MM.1S (cell line): ENCODE results near the gene RHBDD1.

Experiments
- DNase-seq: peaks from one replicate; pipeline ENCODE4 v3.0.0-alpha.2; 2015
- H2AFZ ChIP-seq: fragments of 300-600 bp; sonication (generic); 2 replicates; pipeline ENCODE4 v1.6.0; 2016; ENCODE audit warnings: antibody characterized with exemption, low read length
- H3F3A ChIP-seq: fragments of 300-600 bp; sonication (generic); 2 replicates; pipeline ENCODE4 v1.6.1; 2016; ENCODE audit warnings: mild to moderate bottlenecking, antibody characterized with exemption, low read length, moderate library complexity, mixed read lengths; ENCODE audit not compliant: insufficient read depth
- H3K27ac ChIP-seq: fragments of 300-600 bp; sonication (generic); 2 replicates; pipeline ENCODE4 v1.5.1; 2016; ENCODE audit warnings: mild to moderate bottlenecking, low read length
- H3K27me3 ChIP-seq: fragments of 300-600 bp; sonication (generic); replicated peaks from 2 replicates; pipeline ENCODE4 v1.6.0; 2016; ENCODE audit warnings: low read length; ENCODE audit not compliant: insufficient read depth
- H3K36me3 ChIP-seq: fragments of 300-600 bp; sonication (generic); replicated peaks from 2 replicates; pipeline ENCODE4 v1.6.1; 2016; ENCODE audit warnings: mild to moderate bottlenecking, low read length, mixed read lengths; ENCODE audit not compliant: insufficient read depth
- H3K4me1 ChIP-seq: fragments of 300-600 bp; sonication (generic); 2 replicates; pipeline ENCODE4 v1.6.1; 2016; ENCODE audit warnings: low read length, mixed read lengths
- H3K4me2 ChIP-seq: fragments of 300-600 bp; sonication (generic); 2 replicates; pipeline ENCODE4 v1.6.0; 2016; ENCODE audit warnings: low read depth, low read length
- H3K4me3 ChIP-seq: fragments of 300-600 bp; sonication (generic); 2 replicates; pipeline ENCODE4 v1.5.1; 2016; ENCODE audit warnings: low read length, mixed read lengths
- H3K79me2 ChIP-seq: fragments of 300-600 bp; sonication (generic); 2 replicates; pipeline ENCODE4 v1.6.1; 2016; ENCODE audit warnings: mixed run types, low read length, mixed read lengths
- H3K9ac ChIP-seq: fragments of 300-600 bp; sonication (generic); 2 replicates; pipeline ENCODE4 v1.6.1; 2016; ENCODE audit warnings: low read length, mixed read lengths
- H3K9me2 ChIP-seq: fragments of 300-600 bp; sonication (generic); replicated peaks from 2 replicates; pipeline ENCODE4 v1.6.1; 2016; ENCODE audit warnings: mild to moderate bottlenecking, low read length, mixed read lengths; ENCODE audit not compliant: insufficient read depth
- H3K9me3 ChIP-seq: fragments of 300-600 bp; sonication (generic); replicated peaks from 2 replicates; pipeline ENCODE4 v1.6.1; 2016; ENCODE audit warnings: mild to moderate bottlenecking, low read length, mixed read lengths; ENCODE audit not compliant: insufficient read depth
- H4K20me1 ChIP-seq: fragments of 300-600 bp; sonication (generic); 2 replicates; pipeline ENCODE4 v1.6.1; 2016; ENCODE audit warnings: mild to moderate bottlenecking, low read length, moderate library complexity, mixed read lengths; ENCODE audit not compliant: insufficient read depth
- EZH2 ChIP-seq: fragments of 300-600 bp; sonication (generic); optimal IDR thresholded peaks from 2 replicates; pipeline ENCODE3; 2017; ENCODE audit warnings: low read depth, mild to moderate bottlenecking, antibody characterized with exemption, low read length, mixed read lengths
- EZH2phosphoT487 ChIP-seq: fragments of 300-600 bp; sonication (generic); IDR thresholded peaks from 2 replicates; pipeline ENCODE4 v1.6.1; 2018; ENCODE audit warnings: antibody characterized with exemption, low read length
- TF ChIP-seq, protein P1 (sequence below): fragments of 300-600 bp; sonication (generic); IDR thresholded peaks from 2 replicates; pipeline ENCODE4 v1.5.1; 2016; ENCODE audit warnings: antibody characterized with exemption, low read length, mixed read lengths

RHBDD1 gene

DNA sequence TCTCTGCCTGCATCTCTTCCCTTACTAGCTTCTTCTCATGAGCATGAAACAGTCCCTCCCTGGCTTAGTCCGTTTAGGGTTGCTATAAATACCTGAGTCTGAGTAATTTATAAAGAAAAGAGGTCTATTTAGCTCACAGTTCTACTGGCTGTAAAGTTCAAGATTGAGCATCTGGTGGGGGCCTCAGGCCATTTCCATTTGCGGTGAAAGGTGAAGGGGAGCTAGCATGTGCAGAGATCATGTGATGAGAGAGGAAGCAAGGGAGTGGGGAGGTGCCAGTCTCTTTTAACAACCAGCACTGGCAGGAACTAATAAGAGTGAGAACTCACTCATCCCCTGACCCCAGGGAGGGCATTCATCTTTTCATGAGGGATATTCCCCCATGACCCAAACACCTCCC lies 26.8 kb downstream of the RHBDD1 start:
- no peak for TF ChIP-seq EZH2phosphoT487
- no peak overlapping the region for H3K27ac ChIP-seq
- H3K36me3 ChIP-seq, result no peaks in the 10 kb centered on the region
- no peak overlapping the region for H3K4me3 ChIP-seq
- no peaks in the 10 kb centered on the region for H4K20me1 ChIP-seq
- H3K27me3 ChIP-seq, result no peaks in the 10 kb centered on the region
- H3K9me2 ChIP-seq, result no peaks in the 10 kb centered on the region
- H3K9ac ChIP-seq, result no peak overlapping the region
- H3K79me2 ChIP-seq, result peaks cover 21% of the 10 kb centered on the region
- no peaks in the 10 kb centered on the region for H3K9me3 ChIP-seq
- no peaks in the 10 kb centered on the region for H3F3A ChIP-seq
- DNase-seq, result no peak
- no peaks in the 10 kb centered on the region for H3K4me1 ChIP-seq
- H2AFZ ChIP-seq, result no peak overlapping the region
- no peak overlapping the region for H3K4me2 ChIP-seq

DNA sequence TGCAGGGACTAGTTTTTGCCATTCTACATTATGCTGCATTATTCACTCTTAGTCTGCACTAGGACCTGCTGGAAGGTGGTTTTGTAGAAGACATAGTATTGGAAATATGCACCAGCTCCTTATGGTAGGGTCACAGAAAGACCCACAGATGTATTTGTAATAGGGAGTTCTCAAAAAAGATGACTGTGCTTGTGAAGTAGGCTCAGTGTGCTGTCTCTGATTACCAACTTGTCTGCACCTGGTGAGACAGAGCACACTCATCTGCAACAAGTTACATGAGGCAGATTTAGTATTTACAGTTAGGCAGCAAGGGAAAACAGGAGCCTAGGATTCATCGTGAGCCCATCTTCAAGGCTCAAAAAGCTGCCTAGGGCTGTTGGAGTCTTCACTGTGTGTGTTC lies 29.4 kb downstream of the RHBDD1 start:
- H3K4me2 ChIP-seq, result no peak overlapping the region
- H3K36me3 ChIP-seq, result no peaks in the 10 kb centered on the region
- no peak overlapping the region for H3K9ac ChIP-seq

DNA sequence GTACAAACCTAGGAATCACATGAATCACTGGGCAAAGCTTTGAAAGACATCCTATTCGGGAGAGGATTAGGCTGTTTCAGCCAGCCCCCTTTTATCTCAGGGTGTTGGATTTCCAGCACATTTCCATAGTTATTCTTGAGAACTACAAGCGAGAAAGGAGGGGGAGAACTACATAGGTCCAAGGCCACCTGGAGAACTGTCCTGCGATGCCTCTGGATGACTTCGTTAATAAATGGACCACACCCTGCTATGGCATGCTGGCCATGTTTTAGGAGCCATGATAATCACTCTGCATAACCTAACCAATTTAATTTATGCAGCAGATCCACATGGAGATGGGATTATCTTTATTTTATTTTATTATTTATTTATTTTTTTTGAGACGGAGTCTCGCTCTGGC lies 29.9 kb downstream of the RHBDD1 start:
- Histone ChIP-seq H3K9me2 (no peaks in the 10 kb centered on the region), H3K4me2 (no peak overlapping the region), H3K4me3 (no peak overlapping the region), H3K9me3 (no peaks in the 10 kb centered on the region), H4K20me1 (no peaks in the 10 kb centered on the region), H3K36me3 (no peaks in the 10 kb centered on the region), H3K79me2 (peaks cover 6% of the 10 kb centered on the region; the same call in 1 of the 2 replicates), H3K9ac (no peak overlapping the region), H3K27ac (no peak overlapping the region), H3F3A (no peaks in the 10 kb centered on the region), H3K4me1 (no peaks in the 10 kb centered on the region), H3K27me3 (no peaks in the 10 kb centered on the region), H2AFZ (no peak overlapping the region)
- DNase-seq, result no peak
- TF ChIP-seq EZH2, result no peak
- no peak for TF ChIP-seq EZH2phosphoT487
- TF ChIP-seq, protein P1, sequence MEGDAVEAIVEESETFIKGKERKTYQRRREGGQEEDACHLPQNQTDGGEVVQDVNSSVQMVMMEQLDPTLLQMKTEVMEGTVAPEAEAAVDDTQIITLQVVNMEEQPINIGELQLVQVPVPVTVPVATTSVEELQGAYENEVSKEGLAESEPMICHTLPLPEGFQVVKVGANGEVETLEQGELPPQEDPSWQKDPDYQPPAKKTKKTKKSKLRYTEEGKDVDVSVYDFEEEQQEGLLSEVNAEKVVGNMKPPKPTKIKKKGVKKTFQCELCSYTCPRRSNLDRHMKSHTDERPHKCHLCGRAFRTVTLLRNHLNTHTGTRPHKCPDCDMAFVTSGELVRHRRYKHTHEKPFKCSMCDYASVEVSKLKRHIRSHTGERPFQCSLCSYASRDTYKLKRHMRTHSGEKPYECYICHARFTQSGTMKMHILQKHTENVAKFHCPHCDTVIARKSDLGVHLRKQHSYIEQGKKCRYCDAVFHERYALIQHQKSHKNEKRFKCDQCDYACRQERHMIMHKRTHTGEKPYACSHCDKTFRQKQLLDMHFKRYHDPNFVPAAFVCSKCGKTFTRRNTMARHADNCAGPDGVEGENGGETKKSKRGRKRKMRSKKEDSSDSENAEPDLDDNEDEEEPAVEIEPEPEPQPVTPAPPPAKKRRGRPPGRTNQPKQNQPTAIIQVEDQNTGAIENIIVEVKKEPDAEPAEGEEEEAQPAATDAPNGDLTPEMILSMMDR, result no peak

More for the DNA sequence above, 29.4 kb downstream of the RHBDD1 start:
- Histone ChIP-seq H3K4me1 (no peaks in the 10 kb centered on the region), H3K9me2 (no peaks in the 10 kb centered on the region), H2AFZ (no peak overlapping the region), H3F3A (no peaks in the 10 kb centered on the region), H3K9me3 (no peaks in the 10 kb centered on the region), H3K79me2 (peaks cover 10% of the 10 kb centered on the region; the same call in 1 of the 2 replicates), H3K4me3 (no peak overlapping the region), H3K27me3 (no peaks in the 10 kb centered on the region), H3K27ac (no peak overlapping the region), H4K20me1 (no peaks in the 10 kb centered on the region)
- TF ChIP-seq EZH2phosphoT487 (no peak), EZH2 (no peak)
- TF ChIP-seq, protein P1, result no peak
- DNase-seq, result no peak

DNA sequence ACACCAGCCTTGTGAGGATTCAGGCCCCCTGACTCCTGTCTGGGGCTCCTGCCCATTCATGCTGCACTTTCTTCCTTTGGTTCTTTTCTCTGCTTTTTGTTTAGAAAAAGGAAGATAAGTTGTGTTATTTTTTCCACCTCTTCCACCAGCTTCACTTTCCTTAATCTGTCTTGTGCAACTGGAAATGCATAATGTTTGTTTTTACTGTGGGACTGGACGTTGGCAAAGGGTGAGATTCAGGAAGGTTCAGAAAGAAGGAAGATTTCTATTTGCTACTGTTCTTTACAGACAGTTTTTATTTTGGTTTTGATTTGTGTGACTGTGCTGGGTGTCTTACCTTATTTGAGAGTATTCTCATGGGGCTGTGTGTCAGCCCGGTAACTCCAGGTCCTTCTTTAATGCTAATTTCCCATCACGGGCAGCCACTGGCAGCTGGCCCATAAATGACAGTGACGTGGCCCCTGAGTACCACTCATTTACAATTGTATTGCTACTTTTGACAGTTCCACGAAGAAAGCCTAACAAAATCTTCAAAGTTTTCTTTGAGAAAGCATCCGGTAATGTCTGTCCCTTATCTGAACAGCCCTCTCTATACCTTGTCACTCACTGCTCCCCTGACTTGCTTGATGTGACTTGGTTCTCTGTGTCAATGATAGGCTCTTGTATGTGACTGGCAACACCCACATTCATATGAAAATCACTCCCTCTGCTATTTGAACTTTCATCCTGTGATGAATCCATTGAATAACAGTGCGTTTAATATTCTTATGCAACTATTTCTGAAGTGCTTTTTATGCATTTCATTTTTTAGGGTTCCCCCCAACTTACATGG lies 32.7 kb downstream of the RHBDD1 start:
- Histone ChIP-seq H2AFZ (no peak overlapping the region), H3K9ac (no peak overlapping the region), H3K9me2 (no peaks in the 10 kb centered on the region), H3K79me2 (peaks cover 4% of the 10 kb centered on the region; the same call in 1 of the 2 replicates), H3K9me3 (no peaks in the 10 kb centered on the region), H3K27ac (no peak overlapping the region), H3K4me2 (no peak overlapping the region), H3K27me3 (no peaks in the 10 kb centered on the region), H3K4me3 (no peak overlapping the region), H3F3A (peaks cover 6% of the 10 kb centered on the region; the same call in 1 of the 2 replicates), H3K36me3 (no peaks in the 10 kb centered on the region), H3K4me1 (peaks cover 17% of the 10 kb centered on the region), H4K20me1 (no peaks in the 10 kb centered on the region)
- no peak for DNase-seq
- TF ChIP-seq, protein P1, result no peak
- no peak for TF ChIP-seq EZH2phosphoT487
- TF ChIP-seq EZH2, result no peak
